Fibroblast of the aortic adventitia (primary cell): ENCODE data around the gene MEF2B. TPM values are rescaled to one million over a fixed set of nuclear protein-coding genes. Genes with fewer than 3 reads are reported as not detected.
"Not testable (repeated sequence)": the region's sequence is repeated elsewhere in the genome, so short reads cannot be mapped to it uniquely, and the experiment has no call there.

ENCODE experiments used
- DNase-seq: peaks from one replicate; pipeline ENCODE4 v3.0.0-alpha.2; 2010; ENCODE audit warnings: low read depth
- H3K4me3 ChIP-seq: 2 replicates; pipeline ENCODE4 v1.5.1; 2011; ENCODE audit warnings: low read depth, mild to moderate bottlenecking, control low read depth, low read length, moderate library complexity
- CTCF ChIP-seq: IDR thresholded peaks from 2 replicates; pipeline ENCODE4 v1.5.1; 2011; ENCODE audit warnings: mild to moderate bottlenecking, low read length, control low read depth, inconsistent platforms; ENCODE audit not compliant: insufficient read depth
- total RNA-seq: library from RNA; depleted of rRNA; stranded (reverse); fragments of >200 nt; gene quantifications from 2 replicates; pipeline ENCODE4 v1.2.3, GENCODE V29; 2012; ENCODE audit warnings: low replicate concordance

MEF2B gene
- total RNA-seq, 1 donor, result 0.27 TPM

GRCh38 chr19:19154768-19155494 lies 15.1 kb downstream of the MEF2B start:
- DNase-seq, result no peak
- H3K4me3 ChIP-seq, result no peak overlapping the region
- TF ChIP-seq CTCF, result no peak

- no peak for TF ChIP-seq CTCF
- DNase-seq, result no peak
- H3K4me3 ChIP-seq, result no peak overlapping the region
These were observed 17.2 kb downstream of the MEF2B start for GRCh38 chr19:19152668-19153384.

- no peak for DNase-seq
- no peak overlapping the region for H3K4me3 ChIP-seq
- no peak for TF ChIP-seq CTCF
These were observed 18.6 kb downstream of the MEF2B start for GRCh38 chr19:19151418-19151817.

- peak; percentile 30 for DNase-seq
- TF ChIP-seq CTCF, result no peak
- no peak overlapping the region for H3K4me3 ChIP-seq
These were observed 20.6 kb downstream of the MEF2B start for GRCh38 chr19:19149435-19149834.

- not testable (repeated sequence) for H3K4me3 ChIP-seq, DNase-seq
These were observed 21.6 kb downstream of the MEF2B start for GRCh38 chr19:19148504-19148903.

GRCh38 chr19:19147344-19147743 lies 22.7 kb downstream of the MEF2B start:
- H3K4me3 ChIP-seq, result no peak overlapping the region
- no peak for TF ChIP-seq CTCF
- DNase-seq, result no peak

GRCh38 chr19:19146865-19147264 lies 23.2 kb downstream of the MEF2B start:
- DNase-seq, result no peak
- no peak for TF ChIP-seq CTCF
- H3K4me3 ChIP-seq, result no peak overlapping the region
